CD4-positive, alpha-beta T cell treated with Interleukin-6 for 4 hours (primary cell): ENCODE data around the gene TMEM131.
"Not testable (repeated sequence)": the region's sequence is repeated elsewhere in the genome, so short reads cannot be mapped to it uniquely, and the experiment has no call there.

Experiments used
- DNase-seq: peaks from one replicate; pipeline ENCODE4 v3.0.0-alpha.2; 2020; ENCODE audit warnings: mixed read lengths

Gene TMEM131

GRCh38 chr2:97718051-97718882 lies 277.5 kb downstream of the TMEM131 start:
- peak; percentile 84 for DNase-seq

- no peak for DNase-seq
Measured at GRCh38 chr2:97717613-97717995, 278.1 kb downstream of the TMEM131 start.

- DNase-seq = no peak
Measured at GRCh38 chr2:97716695-97717612, 278.8 kb downstream of the TMEM131 start.

GRCh38 chr2:97715951-97716694 lies 279.6 kb downstream of the TMEM131 start:
- DNase-seq = no peak

- DNase-seq = no peak
Measured at GRCh38 chr2:97714950-97715652, 280.6 kb downstream of the TMEM131 start.

GRCh38 chr2:97714084-97714949 lies 281.4 kb downstream of the TMEM131 start:
- peak; percentile 48 for DNase-seq

- peak; percentile 79 for DNase-seq
Measured at GRCh38 chr2:97713296-97714083, 282.3 kb downstream of the TMEM131 start, which contains the start of gene ZAP70. TSS of gene ZAP70 (plus strand) at chr2:97713576. CDS start at chr2:97724037, 10,461 bp downstream.

GRCh38 chr2:97712693-97713295 lies 283.0 kb downstream of the TMEM131 start:
- DNase-seq = peak; percentile 46

- DNase-seq = not testable (repeated sequence)
Measured at GRCh38 chr2:97712175-97712574, 283.6 kb downstream of the TMEM131 start.

GRCh38 chr2:97711394-97711711 lies 284.4 kb downstream of the TMEM131 start:
- no peak for DNase-seq

- no peak for DNase-seq
Measured at GRCh38 chr2:97708608-97709007, 287.1 kb downstream of the TMEM131 start.

- DNase-seq = no peak
Measured at GRCh38 chr2:97708048-97708380, 287.7 kb downstream of the TMEM131 start.

- DNase-seq = no peak
Measured at GRCh38 chr2:97707362-97708047, 288.2 kb downstream of the TMEM131 start.

GRCh38 chr2:97706708-97707345 lies 288.9 kb downstream of the TMEM131 start:
- DNase-seq = no peak
